Right renal cortex interstitium (tissue), 3 donors: ENCODE measurements around the gene EHD2. TPM values are rescaled to one million over a fixed set of nuclear protein-coding genes. Genes with fewer than 3 reads are reported as not detected.
"Not testable (repeated sequence)": the region's sequence is repeated elsewhere in the genome, so short reads cannot be mapped to it uniquely, and the experiment has no call there.

ENCODE experiments used
- DNase-seq, 3 donors: peaks; one replicate each; pipeline ENCODE4 v3.0.0-alpha.2; 2013; ENCODE audit warnings: low read depth in 3 of 3, low spot score in 2 of 3
- polyA plus RNA-seq, 3 donors: library from polyadenylated mRNA; unstranded; fragments of 120-200 nt; gene quantifications; one replicate each; pipeline ENCODE4 v1.2.1, GENCODE V29; 2013; ENCODE audit not compliant: insufficient read length in 3 of 3

The EHD2 gene
- polyA plus RNA-seq, 3 donors = 23.6 to 29.3 (median 25.9) TPM

DNA sequence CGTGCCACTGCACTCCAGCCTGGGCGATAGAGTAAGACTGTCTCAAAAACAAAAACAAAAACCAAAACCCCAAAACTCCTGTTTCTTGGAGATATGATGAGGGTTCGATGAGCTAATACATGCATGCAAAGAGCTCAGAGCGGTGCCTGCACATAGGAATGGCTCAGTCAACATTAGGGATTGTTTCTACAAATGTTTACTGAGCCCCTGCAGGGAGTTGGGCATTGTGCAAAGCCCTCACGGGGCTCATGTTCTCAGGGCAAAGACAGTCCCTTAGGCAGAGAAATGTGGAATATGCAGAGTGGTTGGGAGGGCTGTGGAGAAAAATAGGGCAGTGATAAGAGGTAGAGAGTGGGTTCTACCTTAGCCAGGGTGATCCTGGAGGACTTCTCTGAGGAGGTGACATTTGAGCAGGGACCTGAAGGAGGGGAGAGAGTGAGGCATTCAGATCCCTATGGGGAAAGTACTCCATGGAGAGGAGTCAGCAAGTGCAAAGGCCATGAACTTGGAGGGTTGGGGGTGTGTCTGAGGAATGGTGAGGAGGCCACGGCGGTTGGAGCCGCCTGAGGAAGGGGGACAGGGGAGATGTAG, 1.5 kb upstream of the EHD2 start:
- no peak for DNase-seq

DNA sequence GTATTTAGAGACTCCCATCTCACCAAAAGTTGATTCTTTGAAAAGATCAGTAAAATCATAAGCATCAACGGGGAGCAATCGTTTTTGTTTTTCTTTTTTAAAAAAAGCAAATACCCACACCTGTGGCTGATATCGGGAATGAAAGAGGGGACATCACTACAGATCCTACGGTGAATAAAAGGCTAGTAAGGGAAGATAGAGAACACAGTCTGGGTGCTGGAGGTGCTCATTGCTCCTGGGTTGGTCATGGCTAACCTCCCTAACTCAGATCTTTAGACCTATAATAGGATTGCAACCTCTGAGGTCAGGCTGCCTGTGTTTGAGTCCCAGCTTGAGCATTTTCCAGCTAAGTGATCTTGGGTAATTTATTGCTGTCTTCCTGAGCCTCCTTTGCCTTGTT, 1.1 kb downstream of the EHD2 start:
- no peak for DNase-seq

DNA sequence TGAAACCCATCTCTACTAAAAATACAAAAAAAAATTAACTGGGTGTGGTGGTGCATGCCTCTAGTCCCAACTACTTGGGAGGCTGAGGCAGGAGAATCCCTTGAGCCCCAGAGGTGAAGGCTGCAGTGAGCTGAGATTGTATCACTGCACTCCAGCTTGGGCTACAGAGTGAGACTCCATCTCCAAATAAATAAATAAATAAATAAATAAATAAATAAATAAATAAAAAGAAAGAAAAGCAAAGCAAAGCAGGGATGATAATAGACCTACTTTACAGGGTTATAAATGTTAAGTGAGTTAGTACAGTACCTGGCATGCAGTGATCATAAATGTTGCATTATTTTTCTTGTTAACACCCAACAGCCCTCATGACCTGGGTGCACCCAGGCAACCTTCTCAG, 1.6 kb downstream of the EHD2 start:
- DNase-seq = not testable (repeated sequence)

DNA sequence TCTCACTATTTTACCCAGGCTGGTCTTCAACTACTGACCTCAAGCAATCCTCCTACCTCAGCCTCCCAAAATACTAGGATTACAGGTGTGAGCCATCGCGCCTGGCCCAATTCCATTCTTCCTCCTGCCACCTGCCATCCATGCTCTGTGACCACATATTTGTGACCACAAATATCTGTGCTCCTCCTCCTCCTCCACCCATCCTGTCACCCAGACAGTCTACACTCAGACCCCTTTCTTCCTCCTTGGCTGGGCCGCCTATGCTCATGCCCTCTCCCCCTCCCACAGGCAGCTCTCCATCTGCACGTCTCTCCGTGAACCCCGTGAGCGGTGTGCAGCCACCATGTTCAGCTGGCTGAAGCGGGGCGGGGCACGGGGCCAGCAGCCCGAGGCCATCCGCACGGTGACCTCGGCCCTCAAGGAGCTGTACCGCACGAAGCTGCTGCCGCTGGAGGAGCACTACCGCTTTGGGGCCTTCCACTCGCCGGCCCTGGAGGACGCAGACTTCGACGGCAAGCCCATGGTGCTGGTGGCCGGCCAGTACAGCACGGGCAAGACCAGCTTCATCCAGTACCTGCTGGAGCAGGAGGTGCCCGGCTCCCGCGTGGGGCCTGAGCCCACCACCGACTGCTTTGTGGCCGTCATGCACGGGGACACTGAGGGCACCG, 3.2 kb downstream of the EHD2 start:
- DNase-seq = no peak

DNA sequence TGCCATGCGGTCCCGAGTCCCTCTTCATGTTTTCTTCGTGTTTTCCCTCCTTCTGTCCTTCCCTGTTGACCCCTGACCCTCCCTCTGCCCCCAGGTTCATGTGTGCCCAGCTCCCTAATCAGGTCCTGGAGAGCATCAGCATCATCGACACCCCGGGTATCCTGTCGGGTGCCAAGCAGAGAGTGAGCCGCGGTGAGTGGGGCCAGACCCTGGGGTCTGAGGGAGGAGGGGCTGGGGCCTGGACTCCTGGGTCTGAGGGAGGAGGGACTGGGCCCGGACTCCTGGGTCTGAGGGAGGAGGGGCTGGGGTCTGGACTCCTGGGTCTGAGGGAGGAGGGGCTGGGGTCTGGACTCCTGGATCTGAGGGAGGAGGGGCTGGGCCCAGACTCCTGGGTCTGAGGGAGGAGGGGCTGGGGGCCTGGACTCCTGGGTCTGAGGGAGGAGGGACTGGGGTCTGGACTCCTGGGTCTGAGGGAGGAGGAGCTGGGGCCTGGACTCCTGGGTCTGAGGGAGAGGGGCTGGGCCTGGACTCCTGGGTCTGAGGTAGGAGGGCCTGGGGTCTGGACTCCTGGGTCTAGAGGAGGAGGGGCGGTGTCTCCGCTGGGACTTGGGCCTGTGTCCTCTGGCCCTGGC, 5.3 kb downstream of the EHD2 start:
- DNase-seq = not testable (repeated sequence)

DNA sequence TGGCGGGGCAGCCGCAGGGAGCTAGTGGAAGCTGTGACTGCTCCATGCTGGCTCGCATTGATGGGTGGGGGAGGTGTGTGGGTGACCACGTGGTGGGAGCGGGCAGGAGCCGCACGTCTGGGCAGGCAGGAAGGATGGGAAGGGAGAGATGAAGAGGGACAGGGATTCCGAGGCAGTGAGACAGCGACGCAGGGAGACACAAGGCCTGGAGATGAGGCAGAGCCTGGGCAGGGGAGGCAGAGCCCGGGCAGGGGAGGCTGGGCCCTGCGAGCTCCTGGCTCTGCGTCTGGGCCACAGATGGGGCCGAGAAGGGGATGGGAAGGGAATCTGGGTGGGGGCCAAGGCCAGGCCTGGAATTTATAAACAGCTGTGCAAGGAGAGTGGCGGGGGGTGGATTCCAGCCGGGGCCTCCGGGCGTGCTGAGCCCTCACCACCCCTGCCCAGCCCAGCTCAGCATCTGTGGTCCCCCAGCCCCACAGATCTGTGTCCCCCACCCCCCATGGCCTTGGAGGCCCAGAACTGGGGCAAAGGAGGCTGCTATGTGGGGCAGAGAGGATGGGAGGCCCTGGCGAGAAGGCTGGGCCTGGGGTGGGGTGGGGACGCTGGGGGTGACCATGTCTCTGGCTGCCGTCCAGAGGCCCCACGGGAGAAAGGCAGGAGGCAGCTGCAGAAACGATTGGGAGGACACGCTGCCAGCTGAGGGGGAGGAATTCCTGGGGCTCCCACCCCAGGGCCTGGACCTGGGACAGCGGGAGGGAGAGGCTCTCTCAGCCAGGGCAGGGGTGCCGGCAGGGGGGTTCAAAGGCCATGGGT, 6.0 kb downstream of the EHD2 start:
- DNase-seq = peak in 1 of 3 donors; percentile 64

DNA sequence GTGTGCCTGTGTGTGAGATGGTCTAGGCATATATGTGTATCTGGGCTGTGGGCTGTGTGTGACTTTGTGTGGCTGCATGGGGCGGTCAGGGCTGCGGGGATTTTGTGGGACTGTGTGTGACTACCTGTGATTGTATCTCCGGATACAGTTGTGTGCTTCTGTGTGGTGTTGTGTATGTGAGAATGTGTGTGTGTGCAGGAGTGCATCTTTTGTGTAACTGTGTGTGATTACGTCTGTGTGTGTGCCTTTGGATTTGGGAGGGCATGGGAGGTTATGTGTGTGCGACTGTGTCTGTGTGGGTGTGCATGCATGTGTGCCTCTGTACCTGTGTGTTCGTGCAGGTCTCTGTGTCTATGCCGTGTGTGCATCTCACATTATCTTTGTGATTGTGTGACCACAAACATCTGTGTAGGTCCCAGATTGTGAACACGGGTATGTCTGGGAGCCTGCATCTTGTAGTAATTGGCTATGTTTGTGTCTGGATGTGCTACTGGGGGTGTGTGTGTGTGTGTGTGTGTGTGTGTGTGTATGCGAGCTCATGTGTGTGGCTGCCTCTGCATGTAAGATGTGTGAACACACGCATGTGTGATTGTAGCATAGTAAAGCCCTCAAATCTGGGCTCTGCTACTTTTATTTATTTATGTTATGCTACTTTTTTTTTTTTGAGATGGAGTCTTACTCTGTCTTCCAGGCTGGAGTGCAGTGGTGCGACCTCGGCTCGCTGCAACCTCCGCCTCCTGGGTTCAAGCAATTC, 7.6 kb downstream of the EHD2 start:
- DNase-seq = no peak

DNA sequence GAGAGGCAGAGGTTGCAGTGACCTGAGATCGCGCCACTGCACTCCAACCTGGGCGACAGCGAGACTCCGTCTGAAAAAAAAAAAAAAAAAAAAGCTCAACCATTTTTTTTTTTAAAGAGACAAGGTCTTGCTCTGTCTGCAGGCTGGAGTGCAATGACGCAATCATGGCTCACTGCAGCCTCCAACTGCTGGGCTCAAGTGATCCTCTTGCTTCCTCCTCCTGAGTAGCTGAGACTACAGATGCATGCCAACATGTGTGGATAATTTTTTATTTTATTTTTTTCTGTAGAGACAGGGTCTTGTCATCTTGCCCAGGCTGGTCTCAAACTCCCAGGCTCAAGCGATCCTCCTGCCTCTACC, 10.3 kb downstream of the EHD2 start:
- no peak for DNase-seq

DNA sequence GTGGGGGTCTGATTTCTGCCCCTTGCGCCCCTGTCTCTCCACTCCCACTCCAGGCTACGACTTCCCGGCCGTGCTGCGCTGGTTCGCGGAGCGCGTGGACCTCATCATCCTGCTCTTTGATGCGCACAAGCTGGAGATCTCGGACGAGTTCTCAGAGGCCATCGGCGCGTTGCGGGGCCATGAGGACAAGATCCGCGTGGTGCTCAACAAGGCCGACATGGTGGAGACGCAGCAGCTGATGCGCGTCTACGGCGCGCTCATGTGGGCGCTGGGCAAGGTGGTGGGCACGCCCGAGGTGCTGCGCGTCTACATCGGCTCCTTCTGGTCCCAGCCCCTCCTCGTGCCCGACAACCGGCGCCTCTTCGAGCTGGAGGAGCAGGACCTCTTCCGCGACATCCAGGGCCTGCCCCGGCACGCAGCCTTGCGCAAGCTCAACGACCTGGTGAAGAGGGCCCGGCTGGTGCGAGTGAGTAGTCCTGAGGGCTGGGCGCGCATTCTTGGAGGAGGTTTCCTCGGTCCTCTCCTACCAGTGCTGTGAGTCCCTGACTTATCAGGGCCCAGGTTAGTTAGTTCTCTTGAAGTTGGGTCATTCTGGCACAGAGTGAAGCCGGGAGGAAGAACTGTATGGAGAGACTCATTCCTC, 12.7 kb downstream of the EHD2 start:
- DNase-seq = no peak

DNA sequence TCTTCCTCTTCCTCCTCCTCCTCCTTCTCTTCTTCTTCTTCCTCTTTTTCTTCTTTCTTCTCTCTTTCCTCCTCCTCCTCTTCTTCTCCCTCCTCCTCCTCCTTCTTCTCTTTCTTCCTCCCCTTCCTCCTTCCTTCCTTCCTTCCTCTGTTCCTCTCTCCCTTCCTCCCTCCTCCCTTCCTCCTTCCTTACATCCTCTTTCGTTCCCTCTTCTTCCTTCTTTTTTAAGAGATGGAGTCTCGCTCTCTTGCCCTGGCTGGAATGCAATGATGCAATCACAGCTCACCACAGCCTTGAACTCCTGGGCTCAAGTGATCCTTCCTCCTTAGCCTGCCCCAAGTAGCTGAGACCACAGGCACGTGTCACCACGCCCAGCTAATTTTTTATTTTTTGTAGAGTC, 13.2 kb downstream of the EHD2 start:
- no peak for DNase-seq

DNA sequence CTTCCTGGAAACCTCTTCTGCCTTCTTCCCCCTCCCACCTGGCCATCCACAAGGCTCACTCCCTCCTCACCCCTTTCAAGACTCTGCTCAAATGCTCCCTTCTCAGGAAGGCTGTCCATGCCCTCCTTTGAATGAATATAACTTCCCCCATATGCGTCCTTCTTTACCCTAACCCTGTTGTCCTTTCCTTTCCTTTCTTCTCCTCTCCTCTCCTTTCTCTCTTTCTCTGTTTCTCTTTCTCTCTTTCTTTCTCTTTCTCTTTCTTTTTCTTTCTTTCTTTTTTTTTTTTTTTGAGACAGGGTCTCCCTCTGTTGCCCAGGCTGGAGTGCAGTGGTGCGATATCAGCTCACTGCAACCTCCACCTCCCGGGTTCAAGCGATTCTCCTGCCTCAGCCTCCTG, 15.1 kb downstream of the EHD2 start:
- not testable (repeated sequence) for DNase-seq

DNA sequence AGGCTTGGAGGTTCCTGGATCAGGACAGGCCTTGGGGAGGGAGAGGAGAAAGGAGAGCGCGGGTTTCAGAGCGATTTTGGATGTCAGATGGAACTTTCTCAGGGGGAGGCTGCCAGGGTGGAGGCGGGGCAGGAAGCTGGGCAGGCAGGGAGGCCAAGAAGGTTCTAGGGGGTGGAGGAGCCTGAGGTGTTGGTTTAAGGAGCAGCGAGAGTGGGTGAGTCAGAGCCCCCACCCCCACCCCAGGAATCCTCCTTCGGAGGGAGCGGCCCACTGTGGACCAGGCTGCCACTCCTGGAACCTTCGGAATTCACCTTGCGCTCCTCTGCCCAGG, 16.2 kb downstream of the EHD2 start:
- no peak for DNase-seq

DNA sequence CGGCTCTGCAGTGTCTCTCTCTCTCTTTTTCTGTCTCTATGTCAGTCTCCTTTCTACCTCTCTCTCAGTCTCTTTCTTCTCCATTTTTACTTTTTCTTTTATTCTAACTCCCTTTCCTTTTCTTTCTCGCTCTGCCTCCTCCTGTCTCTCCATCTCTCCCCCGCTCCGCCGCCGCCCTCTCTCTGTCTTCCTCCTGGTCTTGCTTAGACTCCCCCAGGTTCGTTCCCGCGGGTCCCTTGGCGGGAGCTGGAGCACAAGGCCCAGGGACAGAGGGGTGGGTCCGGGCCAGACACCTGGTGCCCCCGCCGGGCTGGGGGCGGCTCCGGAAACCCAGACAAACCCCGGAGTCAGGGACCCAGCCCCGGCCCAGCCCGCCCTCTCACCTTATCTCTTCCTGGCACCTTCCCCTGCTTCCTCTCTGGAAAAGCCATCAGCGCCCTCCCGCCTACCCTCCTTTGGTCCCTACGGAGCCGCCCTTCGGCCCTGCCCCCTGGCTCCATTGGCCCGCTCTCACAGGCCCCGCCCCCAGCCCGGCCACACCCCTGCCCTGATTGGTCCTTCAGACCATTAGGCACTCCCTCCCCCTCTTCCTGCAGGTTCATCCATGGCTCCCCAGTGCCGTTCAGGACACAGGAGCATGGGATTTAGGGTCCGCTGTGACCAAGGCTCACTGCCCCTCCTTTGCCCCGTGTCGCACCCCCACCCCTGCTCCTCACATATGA, 16.7 kb downstream of the EHD2 start:
- no peak for DNase-seq

DNA sequence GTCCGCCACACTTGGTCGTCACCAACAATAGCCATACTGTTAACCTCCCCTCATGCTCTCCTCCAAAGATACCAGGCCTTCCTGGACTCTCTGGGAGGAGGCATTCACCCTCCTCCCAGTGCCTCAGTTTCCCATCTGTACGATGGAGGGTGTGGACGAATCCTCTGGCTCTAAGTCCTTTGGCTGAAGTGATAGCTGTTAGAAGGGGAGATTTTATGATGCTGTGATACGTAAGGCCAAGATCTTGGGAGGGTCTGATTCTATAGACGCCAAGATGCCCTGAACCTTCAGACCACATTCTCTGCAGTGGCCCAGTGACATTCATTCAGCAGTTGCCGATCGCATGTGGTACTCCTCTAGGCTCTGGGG, 17.3 kb downstream of the EHD2 start:
- no peak for DNase-seq

DNA sequence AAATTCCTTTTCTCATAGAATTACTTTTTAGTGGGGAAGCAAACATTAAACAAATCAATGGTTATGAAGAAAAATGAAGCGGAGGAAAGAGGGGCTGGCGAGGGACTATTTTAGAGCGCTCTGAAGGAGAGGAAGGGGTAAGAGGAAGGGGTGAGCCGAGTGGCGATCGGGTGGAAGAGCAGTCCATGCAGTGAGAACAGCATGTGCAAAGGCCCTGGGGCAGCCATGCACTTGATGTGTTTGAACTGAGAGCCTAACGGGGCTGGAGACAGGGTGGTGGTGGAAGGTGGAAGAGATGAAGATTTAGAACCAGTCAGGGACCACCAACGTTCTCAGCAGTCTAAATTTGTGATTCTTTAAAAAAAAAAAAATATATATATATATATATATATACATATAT, 17.7 kb downstream of the EHD2 start:
- DNase-seq = no peak

DNA sequence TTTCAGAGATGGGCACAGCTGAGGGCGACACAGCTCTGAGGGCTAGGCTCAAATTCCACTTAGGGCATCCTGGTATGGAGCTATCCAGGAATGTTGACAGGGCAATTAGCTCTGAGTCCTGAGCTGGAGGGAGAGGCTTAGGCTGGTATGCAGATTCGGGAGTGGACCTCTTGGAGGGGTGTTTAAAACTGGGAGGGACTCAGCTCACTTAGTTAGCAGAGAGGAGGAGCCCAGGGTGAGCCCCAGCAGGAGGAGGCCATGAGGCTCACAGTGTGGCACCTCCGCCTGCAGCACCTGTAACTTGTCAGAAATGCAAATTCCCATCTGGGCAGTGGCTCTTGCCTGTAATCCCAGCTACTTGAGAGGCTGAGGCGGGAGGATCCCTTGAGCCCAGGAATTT, 21.9 kb downstream of the EHD2 start:
- DNase-seq = no peak

DNA sequence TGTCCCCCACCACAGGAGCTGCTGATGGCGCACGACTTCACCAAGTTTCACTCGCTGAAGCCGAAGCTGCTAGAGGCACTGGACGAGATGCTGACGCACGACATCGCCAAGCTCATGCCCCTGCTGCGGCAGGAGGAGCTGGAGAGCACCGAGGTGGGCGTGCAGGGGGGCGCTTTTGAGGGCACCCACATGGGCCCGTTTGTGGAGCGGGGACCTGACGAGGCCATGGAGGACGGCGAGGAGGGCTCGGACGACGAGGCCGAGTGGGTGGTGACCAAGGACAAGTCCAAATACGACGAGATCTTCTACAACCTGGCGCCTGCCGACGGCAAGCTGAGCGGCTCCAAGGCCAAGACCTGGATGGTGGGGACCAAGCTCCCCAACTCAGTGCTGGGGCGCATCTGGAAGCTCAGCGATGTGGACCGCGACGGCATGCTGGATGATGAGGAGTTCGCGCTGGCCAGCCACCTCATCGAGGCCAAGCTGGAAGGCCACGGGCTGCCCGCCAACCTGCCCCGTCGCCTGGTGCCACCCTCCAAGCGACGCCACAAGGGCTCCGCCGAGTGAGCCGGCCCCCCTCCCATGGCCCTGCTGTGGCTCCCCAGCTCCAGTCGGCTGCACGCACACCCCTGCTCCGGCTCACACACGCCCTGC, 27.8 kb downstream of the EHD2 start:
- DNase-seq = no peak

DNA sequence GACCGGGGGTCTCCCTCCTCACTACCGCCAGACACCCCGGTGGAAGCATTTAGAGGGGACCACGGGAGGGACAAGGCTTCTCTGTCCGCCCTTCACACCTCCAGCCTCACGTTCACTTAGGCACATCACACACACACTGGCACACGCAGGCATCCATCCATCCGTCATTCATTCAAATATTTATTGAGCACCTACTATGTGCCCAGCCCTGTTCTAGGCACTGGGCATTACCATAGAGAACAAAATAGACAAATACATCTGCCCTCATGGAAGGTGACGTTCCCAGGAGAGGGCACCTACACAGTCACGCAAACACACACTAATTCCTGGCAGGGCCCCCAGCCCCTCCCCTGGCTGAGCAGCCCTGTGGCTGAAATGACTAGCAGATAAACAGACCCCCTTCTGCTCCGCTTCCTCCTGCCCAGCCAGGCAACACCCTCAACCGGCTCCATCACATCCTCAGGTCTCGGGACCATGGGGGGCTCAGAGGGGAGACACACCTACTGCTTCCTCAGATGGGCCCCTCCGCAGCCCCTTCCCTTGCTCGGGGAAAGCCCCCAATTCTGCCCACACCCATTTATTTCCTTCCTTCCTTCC, 28.4 kb downstream of the EHD2 start:
- no peak for DNase-seq

DNA sequence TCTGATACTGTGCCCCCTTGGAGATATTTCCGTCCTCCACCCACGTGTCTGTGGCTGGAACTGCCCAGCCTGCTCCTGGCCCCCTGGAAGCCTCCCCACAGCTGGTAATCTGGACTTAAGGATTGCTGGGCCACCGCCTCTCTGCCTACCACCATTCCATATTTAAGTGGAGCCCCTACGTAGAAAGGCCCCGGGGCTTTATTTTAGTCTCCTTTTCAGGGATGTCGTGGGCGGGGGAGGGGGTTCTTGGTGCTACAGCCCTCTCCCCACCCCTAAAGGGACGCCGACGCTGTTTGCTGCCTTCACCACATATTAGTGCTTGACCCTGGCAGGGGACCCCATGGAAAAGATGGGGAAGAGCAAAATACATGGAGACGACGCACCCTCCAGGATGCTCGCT, 29.4 kb downstream of the EHD2 start:
- no peak for DNase-seq
